Non-pigmented ciliary epithelial cell (primary cell): ENCODE results near the gene TMPRSS11A.

Experiments used
- DNase-seq: peaks from one replicate; pipeline ENCODE4 v3.0.0-alpha.2; 2010; ENCODE audit warnings: low read depth

Gene TMPRSS11A

DNA sequence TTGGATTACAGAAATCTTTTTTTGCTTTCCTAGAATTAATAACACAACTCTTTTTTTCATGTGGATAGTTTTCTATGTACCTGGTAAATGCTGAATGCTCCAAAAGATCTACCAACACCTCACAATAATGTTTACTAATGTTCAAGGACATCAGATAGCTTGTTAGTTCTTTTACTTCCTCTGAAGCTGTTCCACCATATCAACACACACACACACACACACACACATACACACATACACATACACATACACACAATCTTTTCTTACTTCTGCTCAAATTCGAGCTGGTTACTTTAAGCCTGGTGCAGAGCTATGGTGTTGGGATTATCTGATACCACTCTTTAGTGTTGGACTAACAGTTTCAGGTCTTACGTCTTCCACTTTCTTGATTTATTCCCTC lies 51.2 kb downstream of the TMPRSS11A start:
- no peak for DNase-seq

DNA sequence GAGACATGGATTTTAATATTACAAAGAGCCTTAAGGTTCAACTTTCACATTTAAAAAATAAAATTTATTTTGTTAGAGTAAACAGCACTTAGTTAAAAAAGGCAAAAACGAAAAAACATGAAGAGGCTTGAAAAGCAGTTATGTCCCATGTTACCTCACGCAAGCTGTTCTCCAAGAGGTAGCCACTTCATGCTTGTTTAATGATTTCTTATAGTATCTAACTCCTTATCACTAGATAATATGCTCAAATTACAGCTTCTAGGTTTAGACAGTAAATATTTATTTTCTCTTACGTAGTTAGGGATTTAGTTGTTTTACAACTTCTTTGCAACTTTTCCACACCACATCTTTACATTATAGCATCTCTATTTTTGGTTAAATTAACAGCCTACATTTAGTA lies 51.7 kb downstream of the TMPRSS11A start:
- DNase-seq, result no peak

DNA sequence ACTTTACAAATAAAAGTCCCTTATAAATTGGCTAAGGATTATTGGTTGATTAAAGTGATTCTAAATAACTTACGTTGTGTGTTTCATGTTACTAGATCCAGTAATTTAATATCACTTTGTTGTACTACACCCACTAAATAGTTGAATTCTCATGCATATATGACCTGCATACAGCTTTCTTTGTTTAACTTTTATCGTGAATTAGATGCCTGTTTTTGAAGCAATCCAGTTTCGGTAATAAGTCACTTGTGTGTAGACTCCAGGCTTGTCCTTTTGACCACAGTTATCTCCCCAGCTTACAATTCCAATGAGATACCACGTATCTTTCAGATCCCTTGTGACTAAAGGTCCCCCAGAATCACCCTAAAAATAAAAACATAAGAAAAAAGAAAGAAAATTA lies 52.2 kb downstream of the TMPRSS11A start:
- no peak for DNase-seq

DNA sequence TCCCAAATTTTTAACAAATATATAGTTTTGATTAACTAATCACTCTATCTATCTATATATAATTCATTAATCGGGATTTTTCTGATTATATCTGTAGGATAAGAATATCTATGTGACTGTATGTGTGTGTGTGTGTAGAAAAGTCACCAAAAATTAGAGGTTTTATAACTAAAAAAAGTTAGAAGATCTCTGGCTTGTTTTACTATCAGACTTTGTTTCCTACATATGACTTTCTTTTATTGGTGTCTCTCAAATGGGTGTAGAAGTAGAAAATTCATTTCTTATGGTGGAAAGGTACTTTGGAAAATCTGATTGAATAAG lies 52.7 kb downstream of the TMPRSS11A start:
- DNase-seq, result no peak

DNA sequence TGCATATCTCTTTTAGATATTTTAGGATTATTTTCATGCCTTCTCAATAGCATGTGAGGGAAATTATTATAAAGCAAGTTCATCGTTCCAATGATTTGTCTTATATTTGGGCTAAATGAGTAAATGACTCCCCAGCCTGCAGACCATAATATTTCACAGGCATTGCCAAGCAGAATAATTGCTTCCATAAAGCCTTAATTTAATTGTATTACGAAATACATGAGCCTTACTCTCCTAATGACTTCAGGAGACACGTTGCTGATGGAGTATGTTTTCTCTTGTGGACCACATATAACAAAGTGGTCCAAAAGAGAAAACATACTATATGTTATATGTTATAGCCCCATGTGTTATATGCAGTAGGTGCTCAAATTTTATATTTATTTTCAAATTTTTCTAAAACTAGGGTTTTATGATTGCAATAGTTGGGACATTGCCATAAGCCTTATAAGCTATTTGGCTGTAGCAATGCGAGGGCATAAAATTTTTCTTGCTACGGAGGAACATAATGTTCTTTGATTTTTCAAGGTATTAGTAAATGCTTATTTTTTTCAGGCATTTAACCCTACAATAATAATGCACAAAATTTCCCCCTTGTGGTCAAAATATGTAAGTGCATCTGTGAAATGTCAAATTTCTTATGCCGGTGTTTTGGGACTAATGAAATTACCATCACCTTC lies 53.2 kb downstream of the TMPRSS11A start:
- DNase-seq, result no peak

DNA sequence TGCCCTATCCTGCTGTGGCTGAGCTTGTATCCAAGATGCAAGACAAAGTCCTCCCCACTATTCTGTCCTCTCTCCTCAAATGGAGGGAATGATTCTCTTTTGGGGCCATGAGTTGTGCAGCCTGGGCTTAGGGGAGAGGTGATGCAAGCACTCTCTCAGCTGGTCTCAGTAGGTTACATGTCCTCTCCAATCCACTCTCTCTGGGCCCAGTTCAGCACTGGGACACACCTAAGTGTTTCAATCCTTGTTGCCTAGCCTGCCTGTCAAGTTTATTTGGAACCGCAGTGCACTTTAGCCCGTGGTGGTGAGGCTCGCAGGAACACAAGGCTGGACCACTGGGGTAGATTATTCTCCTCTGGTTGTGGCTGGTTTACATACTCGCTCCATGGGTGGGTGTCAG lies 55.6 kb downstream of the TMPRSS11A start:
- DNase-seq, result no peak

DNA sequence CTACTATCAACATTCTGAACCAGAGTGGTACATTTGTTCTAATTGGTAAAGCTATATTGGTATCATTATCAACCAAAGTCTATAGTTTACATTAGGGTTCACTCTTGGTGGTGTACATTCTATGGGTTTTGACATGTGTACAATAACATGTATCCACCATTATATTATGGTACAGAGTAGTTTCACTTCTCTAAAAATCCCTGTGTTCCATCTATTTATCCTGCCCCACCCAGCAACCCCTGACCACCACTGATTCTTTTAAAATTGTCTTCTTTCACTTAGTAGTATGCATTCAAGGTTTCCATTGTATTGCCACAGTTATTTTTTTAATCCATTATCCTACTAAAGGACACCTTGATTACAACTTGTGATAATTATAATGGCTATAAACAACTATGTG lies 64.2 kb downstream of the TMPRSS11A start:
- no peak for DNase-seq

DNA sequence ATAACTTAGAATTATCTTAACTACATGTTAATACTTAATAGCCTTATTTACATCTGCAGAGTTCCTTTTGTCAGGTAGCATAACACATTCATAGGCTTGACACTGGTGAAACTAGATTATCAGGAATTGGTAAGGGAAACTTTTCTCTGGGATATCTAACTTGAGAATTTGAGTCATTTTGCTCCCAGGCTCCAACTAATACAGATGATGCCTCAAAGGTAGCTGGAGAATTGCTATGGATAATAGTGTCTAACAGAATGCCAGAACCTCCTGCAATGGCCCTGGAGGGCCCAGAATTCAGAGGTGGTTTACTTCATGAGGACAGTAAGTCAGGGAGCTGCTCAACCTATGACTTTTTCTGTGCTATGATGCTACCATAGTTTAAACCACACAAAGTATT lies 65.6 kb downstream of the TMPRSS11A start:
- no peak for DNase-seq

DNA sequence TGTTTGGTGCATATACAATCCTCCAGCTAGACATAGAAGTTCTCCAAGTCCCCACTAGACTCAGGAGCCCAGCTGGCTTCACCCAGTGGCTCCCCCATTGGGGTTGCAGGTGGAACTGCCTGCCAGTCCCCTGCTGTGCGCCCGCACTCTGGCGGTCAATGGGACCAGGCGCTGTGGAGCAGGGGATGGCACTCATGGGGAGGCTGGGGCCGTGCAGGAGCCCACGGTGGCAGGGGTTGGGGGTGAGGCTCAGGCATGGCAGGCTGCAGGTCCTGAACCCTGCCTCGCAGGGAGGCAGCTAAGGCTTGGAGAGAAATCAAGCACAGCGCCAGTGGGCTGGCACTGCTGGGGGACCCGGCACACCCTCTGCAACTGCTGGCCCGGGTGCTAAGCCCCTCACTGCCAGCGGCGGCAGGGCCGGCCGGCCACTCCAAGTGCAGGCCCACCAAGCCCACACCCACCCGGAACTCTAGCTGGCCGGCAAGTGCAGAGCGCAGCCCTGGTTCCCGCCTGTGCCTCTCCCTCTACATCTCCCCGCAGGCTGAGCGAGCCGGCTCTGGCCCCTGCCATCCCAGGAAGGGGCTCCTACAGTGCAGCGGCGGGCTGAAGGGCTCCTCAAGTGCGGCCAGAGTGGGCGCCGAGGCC lies 66.8 kb downstream of the TMPRSS11A start:
- no peak for DNase-seq

DNA sequence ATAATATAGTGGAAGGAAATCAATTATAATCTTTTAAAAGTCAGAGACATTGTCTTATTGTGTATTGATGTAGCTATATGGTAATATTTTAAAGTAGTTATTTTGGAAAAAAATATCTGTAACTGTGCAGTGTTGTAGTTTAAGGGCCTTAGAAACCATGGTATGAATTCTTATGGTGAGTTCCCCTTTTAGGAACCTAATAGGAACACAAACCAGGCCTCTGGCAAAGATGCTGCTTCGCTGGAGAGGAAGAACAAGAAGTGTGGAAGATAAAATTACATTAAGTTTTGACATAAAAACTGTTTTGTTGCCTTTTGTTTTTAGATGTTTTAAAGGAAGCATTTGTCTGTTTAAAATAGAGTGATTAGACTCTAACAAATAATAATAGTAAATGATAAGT lies 68.6 kb downstream of the TMPRSS11A start:
- no peak for DNase-seq

DNA sequence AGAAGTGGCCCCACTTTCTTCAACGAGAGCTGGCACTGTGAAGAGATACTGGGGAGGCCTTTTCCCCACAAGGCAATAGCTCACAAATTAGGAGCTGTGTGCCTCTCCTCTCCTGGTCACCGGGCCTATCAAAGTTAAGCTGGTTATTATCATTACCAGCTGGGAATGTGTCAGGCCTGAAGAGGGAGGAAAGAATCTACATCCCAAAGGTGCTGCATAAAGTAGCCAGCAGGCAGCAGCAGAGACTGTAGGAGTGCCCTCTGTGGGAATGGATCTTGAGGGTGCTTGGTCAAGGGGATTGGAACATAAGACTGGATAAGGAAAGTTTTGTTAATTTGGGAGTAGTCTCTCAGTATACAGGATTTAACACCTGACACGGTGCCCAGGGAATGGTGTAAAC lies 70.4 kb downstream of the TMPRSS11A start:
- DNase-seq, result no peak

DNA sequence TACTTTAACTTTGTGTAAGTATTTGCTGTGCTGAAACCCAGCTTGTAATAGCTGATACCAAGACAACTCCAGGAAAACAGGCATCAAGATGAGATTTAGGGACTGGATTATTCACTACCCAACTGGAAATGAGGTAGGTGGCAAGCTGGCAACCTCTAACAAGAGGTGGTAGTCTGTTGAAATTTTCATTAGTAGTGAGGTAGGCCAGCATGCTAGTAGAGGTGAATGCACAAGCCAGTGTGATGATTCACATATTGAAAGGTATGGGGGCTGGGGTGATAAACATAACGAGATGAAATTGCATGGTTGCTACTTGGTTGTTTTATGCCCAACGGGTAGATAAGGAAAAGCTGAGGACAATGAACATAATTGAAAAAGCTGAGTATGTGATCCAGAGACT lies 71.0 kb downstream of the TMPRSS11A start:
- no peak for DNase-seq

DNA sequence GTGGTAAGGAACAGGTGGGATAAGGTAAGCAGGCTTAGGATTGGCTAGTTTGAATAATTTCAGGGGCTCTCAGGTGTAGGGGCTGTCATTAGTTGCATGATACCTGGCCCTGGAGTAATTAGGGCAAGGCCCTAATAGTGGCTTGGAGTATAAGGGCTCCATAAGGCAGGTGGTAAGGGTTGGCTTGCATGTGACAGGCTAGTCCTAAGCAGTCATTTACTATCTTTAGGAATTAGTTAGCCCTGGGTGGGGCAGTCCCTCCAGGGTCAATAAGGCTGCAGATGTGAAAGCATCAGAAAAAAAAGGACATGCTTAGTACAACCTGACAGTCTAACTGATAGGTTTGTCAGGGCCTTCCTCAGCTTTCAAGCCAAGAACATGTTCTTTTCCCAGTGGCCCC lies 71.6 kb downstream of the TMPRSS11A start:
- DNase-seq, result no peak

DNA sequence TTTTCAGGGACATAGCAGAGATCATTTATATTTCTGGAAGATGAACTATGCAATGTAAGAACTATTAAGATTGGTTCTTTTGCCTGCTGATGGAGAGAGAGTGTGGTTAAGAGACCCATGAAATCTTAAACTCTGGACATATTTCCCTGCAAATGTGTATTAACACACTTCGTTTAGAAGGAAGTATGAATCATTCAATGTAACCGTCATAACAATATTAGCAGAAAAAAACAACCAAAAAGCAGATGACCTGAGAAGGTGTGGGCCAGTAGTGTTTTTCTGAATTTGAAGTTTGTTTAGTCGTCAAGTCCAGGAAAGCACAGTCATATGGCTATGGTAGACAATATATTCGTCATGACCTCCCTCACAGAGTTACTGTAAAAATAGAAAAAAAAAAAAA lies 77.0 kb downstream of the TMPRSS11A start:
- DNase-seq, result peak; percentile 38

DNA sequence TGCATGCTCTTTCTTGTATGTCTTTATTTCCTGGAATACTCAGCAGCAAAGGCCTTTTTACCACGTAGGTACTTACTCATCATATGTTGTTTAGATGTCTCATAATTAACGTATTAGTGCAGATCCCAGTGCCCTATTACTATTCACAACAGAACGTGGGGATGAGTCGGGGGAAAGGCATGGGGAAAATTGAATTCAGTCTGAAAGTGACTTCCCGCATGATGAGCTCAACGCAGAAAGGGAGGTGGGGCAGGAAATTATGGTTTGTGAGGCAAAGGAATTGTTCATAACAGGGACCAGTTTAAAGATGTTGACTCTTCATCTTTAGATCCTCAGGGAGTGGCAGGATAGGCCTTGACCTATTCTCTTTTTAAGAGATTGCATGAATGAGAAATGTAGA lies 77.5 kb downstream of the TMPRSS11A start:
- DNase-seq, result peak; percentile 95

DNA sequence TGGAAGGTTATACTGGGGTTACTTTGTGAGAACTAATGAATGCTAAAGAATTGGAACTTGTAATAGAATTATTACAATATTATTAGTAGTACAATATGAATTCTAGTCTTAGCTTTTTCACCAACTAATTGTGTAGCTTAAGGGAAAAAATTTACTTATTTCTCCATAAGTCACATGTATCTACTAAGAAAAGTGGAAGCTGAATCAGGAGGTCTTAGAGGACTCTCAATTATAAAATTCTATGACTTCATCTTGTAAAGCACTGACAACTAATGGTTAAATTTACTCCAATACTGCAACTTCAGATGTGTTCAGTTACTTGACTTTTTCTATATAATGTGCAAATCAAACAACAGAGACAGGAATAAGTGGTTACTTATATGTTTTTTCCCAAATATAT lies 78.6 kb downstream of the TMPRSS11A start:
- no peak for DNase-seq

DNA sequence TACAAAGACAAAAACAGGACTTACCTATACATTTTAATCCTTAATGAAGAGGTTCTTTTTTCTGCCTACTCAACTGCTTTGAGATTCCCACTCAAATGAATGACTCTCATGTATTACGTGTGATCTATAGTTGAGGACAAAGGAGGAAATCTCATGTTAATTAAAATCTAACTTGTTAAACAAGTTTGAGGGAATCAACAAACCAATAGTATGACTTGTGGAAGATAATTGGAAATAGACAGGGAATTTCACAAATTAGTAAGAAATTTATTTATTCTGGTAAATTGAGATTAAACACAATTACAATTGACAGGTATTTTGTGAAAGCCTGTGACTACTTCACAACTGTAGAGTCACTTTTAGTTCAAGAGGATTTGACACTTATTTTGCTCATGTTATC lies 79.4 kb downstream of the TMPRSS11A start, which contains the start of gene TMPRSS11D:
Gene TMPRSS11D, minus strand, starts transcription at position 101 of the 400 bp plus-strand sequence. Its CDS starts 69 bp downstream, at position 32.
- no peak for DNase-seq

DNA sequence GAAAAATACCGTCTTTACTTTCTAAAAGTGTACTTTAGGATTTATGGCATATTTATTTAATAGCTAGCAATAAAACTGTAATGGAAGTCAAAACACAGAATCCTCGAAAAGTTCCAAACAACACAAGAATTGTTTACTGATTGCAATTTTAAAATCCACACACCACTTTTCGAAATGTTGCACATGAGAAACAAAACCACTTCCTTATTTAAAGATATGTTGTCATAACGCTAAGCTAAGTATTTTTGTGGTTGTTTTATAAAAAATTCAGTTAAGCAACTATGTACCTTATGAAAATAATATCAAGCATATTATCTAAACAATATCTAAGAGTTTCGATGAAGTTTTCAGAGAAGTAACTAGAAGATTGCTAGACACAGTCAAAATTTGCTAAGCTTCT lies 79.8 kb downstream of the TMPRSS11A start:
- DNase-seq, result no peak

DNA sequence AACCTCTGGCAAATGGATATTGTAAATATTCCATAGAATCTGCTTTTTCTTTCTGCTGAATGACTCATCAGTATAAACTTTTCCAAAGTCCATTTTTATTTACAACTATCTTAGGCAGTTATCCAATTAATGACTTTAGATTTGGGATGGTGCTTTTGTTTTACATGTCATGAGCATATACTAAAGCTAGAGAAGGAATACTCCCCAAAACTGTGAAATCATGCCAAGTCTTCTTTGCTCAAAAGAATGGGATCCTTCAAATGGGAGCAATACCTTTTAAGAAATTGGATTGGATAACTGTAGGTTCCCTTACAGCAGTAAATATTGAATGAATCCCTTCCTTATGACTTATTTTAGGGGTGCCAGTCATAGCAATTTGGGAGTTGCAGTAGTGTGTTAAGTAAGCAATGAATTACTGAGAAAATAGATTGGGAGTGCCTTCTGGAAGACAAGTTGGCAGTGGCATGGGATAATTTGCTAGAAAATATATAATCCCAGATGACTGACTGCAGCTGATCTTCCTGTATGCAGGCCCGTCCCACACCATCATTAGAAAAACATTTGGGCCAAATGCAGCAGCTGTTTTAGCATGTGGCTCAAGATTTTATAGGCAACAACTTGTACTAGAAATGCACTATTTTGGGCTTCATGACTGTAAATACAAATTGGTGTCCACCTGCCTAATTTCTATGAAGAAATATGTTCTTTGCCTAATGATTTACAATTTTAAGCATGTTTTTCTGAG lies 82.3 kb downstream of the TMPRSS11A start:
- DNase-seq, result no peak

DNA sequence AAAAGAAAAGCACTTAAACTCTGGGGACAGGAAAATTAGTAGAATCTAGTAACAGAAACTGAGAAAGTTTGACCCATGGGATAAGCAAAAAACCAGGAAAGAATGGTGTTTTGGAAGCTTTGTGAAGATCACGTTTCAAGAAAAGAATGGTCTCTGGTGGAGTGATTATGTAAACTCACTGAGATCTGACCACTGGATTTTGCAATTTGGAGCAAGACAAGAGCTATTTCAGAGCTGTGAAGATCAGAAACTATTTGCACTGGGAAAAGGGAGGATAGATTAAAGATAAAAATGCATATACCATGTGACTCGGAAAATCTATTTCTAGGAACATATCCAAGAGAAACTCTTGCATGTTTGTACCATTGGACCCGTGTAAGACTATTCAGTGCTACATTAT lies 83.8 kb downstream of the TMPRSS11A start:
- DNase-seq, result no peak

DNA sequence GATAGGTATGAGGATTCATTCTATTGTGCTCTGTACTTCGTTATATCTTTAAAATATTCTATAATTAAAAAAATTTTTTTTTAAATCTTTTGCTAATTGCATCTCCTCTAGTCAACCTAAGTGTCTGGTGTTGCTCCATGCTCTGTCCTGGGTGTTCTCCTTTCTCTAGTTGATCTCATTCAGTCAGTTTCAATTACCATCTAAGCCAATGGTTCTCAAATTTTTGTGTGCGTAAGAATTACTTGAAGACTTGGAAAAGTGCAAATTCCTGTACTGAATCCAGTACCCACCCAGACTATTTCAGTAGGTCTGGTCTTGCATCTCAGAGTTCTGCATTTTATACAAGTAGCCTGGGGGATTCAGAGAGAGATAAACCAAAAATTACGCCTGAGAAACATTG lies 86.2 kb downstream of the TMPRSS11A start:
- DNase-seq, result no peak

DNA sequence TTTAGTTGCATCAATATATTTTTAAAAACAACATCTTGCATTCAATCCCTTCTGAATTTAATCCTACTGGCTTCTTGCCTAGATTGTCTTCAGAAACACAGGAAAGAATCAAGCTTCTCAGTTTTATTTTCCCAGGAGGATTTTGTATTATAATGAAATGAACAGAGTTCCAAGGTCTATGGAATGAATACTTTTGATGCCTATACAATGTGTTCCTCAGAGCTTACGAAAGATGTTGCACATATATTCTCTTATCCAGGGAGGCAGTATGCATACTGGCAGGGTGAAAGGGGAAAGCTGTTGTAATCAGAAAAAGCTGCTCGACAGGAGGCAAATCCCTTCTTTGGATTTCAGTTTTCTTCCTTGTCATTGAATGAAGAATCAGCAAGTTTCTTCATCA lies 88.3 kb downstream of the TMPRSS11A start:
- DNase-seq, result no peak

DNA sequence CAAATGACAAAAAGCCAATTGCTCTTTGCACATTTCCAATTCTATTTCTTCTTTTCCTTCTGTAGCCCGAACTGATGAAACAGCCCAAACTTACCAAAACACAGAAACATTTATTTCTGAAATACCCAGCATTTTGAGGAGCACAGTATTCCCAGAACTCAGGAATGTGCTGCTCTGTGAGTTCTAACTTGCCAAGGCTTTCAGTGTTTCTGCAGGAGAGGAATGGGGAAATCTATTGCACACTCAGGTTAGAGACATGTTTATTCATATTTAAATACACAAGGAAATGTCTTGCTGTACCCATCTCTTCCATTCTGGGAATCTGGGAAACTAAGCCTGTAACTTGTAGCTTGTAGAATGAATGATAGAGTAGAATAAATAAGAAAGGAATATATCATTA lies 90.2 kb downstream of the TMPRSS11A start:
- no peak for DNase-seq

DNA sequence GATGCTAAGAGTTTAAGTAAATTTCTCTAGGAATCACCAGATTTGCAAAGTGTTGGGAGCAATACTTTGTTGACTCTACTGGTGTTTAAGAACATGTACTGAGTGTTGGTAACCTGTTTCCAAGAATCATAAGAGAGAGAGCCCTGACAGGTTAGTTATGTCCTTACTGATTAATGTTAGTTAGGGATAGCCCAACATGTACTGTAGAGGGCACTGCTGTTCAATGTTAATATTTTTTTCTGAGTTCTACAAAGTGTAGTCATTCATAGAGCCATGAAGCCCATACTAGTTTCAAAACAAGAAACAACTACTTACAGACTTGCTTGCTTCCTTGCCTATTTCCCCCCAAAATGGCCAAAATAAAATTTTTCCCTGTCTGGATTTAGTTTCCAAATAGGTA lies 91.4 kb downstream of the TMPRSS11A start:
- peak; percentile 28 for DNase-seq
